T-cell (primary cell): ENCODE measurements around the gene MSANTD1. TPM values are rescaled to one million over a fixed set of nuclear protein-coding genes. Genes with fewer than 3 reads are reported as not detected.

Source experiments
- ATAC-seq, 4 experiments: fragments of 200-7000 bp in 3 of 4; fragments of 150-1000 bp in 1 of 4; cut with Tn5 transposase; replicated peaks in 1 of 4; 1 replicate in 3 of 4; 2 replicates in 1 of 4; pipeline ENCODE4 v1.10.0; 2021; ENCODE audit warnings: moderate library complexity in 3 of 4, mild to moderate bottlenecking in 2 of 4, moderate number of reproducible peaks in 1 of 4
- CTCF ChIA-PET, 2 donors: fragments of 300-600 bp; sonication (Branson Sonifier 250); formaldehyde crosslinking; loops; one replicate each; lab custom pipeline; 2022; ENCODE audit warnings: antibody characterized with exemption in 2 of 2; lab: Charles Lee
- POLR2A ChIA-PET, 2 donors: fragments of 300-600 bp; sonication (Branson Sonifier 250); formaldehyde crosslinking; loops; one replicate each; lab custom pipeline; 2022; ENCODE audit warnings: antibody characterized with exemption in 2 of 2; lab: Charles Lee
- DNase-seq, 35 experiments: peaks; one replicate each; pipeline versions ENCODE4 v3.0.0 to v3.0.0-alpha.2; 2013 to 2023
- H3K27ac ChIP-seq: one replicate; pipeline ENCODE4 v1.5.1; 2013; ENCODE audit warnings: low read length
- H3K27me3 ChIP-seq, 2 experiments: replicated peaks in 1 of 2; 1 replicate in 1 of 2; 2 replicates in 1 of 2; pipeline versions ENCODE4 v1.6.1 to v1.7.0; 2013; ENCODE audit warnings: low read length in 1 of 2, mixed read lengths in 1 of 2; ENCODE audit not compliant: control insufficient read depth in 2 of 2, insufficient read depth in 2 of 2; ENCODE audit errors: extremely low read depth in 1 of 2
- H3K36me3 ChIP-seq, 2 donors: 1 replicate in 1 of 2; 2 replicates in 1 of 2; pipeline versions ENCODE4 v1.6.1 to v1.7.0; 2013; ENCODE audit warnings: low read length in 1 of 2; ENCODE audit not compliant: control insufficient read depth in 2 of 2, insufficient read depth in 1 of 2; ENCODE audit errors: extremely low read depth in 1 of 2
- H3K4me1 ChIP-seq, 2 experiments: 1 replicate in 1 of 2; 2 replicates in 1 of 2; pipeline versions ENCODE4 v1.6.1 to v1.7.0; 2013; ENCODE audit warnings: low read length in 2 of 2, mixed read lengths in 1 of 2; ENCODE audit not compliant: insufficient read depth in 2 of 2, control insufficient read depth in 1 of 2; ENCODE audit errors: extremely low read depth in 1 of 2
- H3K4me3 ChIP-seq, 2 donors: 1 replicate in 1 of 2; 2 replicates in 1 of 2; pipeline versions ENCODE4 v1.5.1 to v1.7.0; 2013; ENCODE audit warnings: mild to moderate bottlenecking in 2 of 2, low read length in 1 of 2, moderate library complexity in 1 of 2; ENCODE audit not compliant: control insufficient read depth in 1 of 2; ENCODE audit errors: extremely low read depth in 1 of 2
- H3K9me3 ChIP-seq: 2 replicates; pipeline ENCODE4 v1.7.0; 2013
- H3K27ac Mint-ChIP-seq, 2 donors: one replicate each; pipeline ENCODE4 v1.8.0; 2020 to 2021; ENCODE audit warnings: mild to moderate bottlenecking in 2 of 2, mixed read lengths in 2 of 2
- H3K27me3 Mint-ChIP-seq, 2 donors: one replicate each; pipeline ENCODE4 v1.8.0; 2021 to 2022; ENCODE audit warnings: mixed read lengths in 2 of 2
- H3K36me3 Mint-ChIP-seq: one replicate; pipeline ENCODE4 v1.8.0; 2021; ENCODE audit warnings: mixed read lengths
- H3K4me1 Mint-ChIP-seq, 3 donors: one replicate each; pipeline ENCODE4 v1.8.0; 2020 to 2022; ENCODE audit warnings: mixed read lengths in 3 of 3, mild to moderate bottlenecking in 1 of 3
- H3K4me3 Mint-ChIP-seq, 3 donors: one replicate each; pipeline ENCODE4 v1.8.0; 2020 to 2022; ENCODE audit warnings: mild to moderate bottlenecking in 3 of 3, mixed read lengths in 3 of 3, moderate library complexity in 3 of 3
- H3K9me3 Mint-ChIP-seq, 3 donors: one replicate each; pipeline ENCODE4 v1.8.0; 2020 to 2022; ENCODE audit warnings: mixed read lengths in 3 of 3
- WGBS: methylation state at CpG from one replicate; pipeline ENCODE4 v1.1.5; 2013; ENCODE audit warnings: missing lambda C conversion rate; ENCODE audit not compliant: insufficient coverage; 5-methylcytosine and 5-hydroxymethylcytosine counted together
- total RNA-seq, 35 experiments: library from RNA in 6 of 35; stranded (reverse) in 6 of 35; fragments of 120-200 nt in 1 of 35; gene quantifications; one replicate each; pipeline versions ENCODE4 v1.2.1 to v1.2.4 and lab custom pipeline; 2013 to 2026

The MSANTD1 gene
- total RNA-seq, 5 donors from 2014 or later (not counting 1 experiment from before 2014, with no cell fraction given), result 0.60 to 2.5 (median 1.6) TPM

DNA sequence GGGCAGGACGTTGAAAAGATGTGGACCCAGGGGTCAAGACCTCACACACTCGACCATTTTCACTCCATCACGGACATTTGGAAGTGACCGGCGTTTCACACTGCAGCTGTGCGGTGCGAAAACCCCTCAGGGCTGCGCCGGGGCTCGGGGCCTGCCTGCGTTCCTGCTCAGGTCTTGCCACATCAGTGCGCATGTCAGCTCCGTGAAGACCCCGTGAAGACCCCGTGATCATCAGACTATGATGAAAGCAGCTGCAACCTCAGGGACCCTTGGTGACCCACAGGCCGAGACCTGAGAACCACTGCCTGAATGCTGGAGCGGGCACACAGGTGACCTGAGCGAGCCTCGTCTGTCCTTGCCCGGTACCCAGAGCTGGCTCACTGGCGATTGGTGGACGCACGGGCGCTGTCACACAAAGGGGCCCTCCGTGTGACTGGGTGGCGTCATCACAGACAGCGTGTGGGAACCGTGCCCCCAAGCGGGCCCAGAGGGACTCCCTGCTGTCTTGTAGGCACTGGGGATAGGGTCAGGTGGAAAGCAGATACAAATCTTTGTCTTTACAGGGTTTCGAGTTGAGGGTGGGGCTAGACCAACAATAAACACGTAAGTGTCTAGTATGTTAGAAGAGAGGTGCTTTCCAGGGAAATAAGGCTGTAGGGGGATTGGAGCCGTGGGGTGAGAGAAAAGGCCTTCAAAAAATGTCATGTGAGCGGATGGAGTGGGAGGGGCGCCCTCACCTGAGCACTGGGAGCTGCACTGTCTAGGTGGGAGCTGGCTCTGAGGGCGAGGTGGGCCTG is 12.7 kb downstream of the MSANTD1 start:
- Mint-ChIP-seq H3K27me3 (no peaks in the 10 kb centered on the region), H3K4me3 (no peak overlapping the region), H3K36me3 (peaks cover 1% of the 10 kb centered on the region), H3K27ac (no peak overlapping the region), H3K4me1 (no peaks in the 10 kb centered on the region), H3K9me3 (no peaks in the 10 kb centered on the region)
- peaks cover 0 to 14% of the 10 kb centered on the region in 2 experiments for H3K27me3 ChIP-seq
- no peaks in the 10 kb centered on the region for H3K36me3 ChIP-seq
- no peaks in the 10 kb centered on the region for H3K9me3 ChIP-seq
- ChIA-PET CTCF (no interaction called here), POLR2A (no interaction called here)
- H3K4me1 ChIP-seq, result no peaks in the 10 kb centered on the region
- ATAC-seq (no peak), DNase-seq (peak in 1 of 35 experiments; percentile 19)
- 88% methylated on average over 34 of the region's 35 CpGs for WGBS
- H3K27ac ChIP-seq, result no peak overlapping the region
- no peak overlapping the region for H3K4me3 ChIP-seq

DNA sequence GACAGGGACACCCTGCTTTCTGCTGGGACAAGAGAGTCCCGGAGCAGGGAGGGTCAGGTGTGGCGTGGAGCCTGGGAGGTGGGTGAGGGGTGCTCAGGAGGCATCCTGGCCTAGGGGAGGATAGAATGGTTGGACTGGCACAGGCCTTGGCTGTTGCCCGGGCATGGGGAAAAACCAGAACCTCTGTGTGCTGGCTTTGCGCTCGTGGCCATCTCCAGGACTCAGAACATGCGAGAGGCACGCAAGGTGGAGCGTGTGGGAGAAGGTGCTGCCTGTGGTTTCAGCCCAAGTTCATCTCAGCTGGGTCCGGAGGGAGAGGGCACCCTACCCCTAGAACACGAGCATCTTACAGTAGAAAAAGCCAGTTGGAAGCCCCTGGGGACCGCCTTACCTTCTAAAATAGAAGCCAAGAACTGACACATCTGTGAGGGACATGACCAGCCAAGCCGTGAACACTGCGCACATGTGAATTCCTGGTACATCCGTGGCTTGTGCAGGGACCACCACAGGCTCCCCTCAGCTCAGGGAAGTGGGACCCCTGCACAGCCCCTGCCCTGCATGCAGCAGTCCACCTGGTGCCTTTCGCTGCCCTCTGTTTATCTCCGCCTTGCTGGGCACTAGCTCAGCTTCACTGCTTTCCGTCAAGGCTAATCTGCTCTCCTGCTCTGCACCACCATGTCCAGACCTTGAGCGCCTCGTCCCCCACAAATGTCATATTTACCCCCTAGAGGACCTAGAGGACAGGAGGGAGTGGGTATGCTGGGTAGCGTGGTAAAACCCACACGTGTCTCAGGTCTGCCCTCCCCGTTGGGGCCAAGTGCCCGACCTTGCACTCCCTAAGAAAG is 13.5 kb downstream of the MSANTD1 start:
- no peaks in the 10 kb centered on the region for H3K36me3 ChIP-seq
- peaks cover 0 to 14% of the 10 kb centered on the region in 2 experiments for H3K27me3 ChIP-seq
- H3K27me3 Mint-ChIP-seq, result no peaks in the 10 kb centered on the region
- peak in 1 of 35 experiments; percentile 16 for DNase-seq
- no peak overlapping the region for H3K27ac Mint-ChIP-seq
- no peaks in the 10 kb centered on the region for H3K9me3 ChIP-seq
- ATAC-seq, result no peak
- H3K36me3 Mint-ChIP-seq, result no peaks in the 10 kb centered on the region
- CTCF ChIA-PET, result no interaction called here
- POLR2A ChIA-PET, result no interaction called here
- H3K27ac ChIP-seq, result no peak overlapping the region
- 82% methylated on average over 13 of the region's 23 CpGs for WGBS
- H3K4me1 Mint-ChIP-seq, result no peaks in the 10 kb centered on the region
- H3K4me1 ChIP-seq, result no peaks in the 10 kb centered on the region
- no peak overlapping the region for H3K4me3 ChIP-seq
- no peak overlapping the region for H3K4me3 Mint-ChIP-seq
- H3K9me3 Mint-ChIP-seq, result no peaks in the 10 kb centered on the region

DNA sequence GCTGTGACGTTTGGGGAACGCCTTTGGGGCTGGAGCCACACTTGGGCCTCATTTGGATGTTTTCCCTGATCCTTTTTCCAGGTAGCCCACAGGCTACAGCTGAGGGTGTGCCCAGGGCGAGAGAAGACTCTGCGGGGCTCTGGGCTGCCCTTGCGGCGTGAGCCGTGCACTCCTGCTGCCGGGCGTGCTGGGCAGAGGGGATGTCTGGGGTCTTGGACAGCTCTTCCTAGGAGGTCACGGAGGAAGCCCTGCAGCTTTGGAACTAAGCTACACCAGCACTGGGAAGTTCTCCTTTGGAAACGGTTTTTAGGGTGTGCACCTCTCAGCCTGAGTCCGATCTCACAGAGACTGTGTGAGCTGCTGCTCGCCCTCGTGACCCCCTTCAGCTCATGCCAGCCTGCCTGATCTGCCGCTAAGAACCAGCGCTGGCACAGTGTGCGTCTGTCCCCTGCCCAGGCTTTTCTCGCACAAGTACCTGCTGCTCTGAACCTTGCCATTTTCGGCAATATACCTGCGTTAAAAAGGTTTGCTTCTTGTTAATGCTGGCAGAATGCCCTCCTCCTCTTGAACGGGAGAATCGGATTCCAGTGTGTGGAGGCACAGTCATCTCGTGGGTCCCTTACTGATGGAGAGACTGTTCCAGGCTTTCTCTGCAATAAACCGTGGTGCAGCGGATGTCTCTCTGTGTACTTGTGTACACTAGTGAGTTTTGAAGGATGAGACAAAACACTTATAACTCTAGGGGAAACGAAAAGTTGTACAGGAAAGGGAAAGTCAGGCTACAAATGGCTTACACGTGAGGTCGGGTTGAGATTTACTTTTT is 14.3 kb downstream of the MSANTD1 start:
- DNase-seq (peak in 1 of 35 experiments; percentile 11), ATAC-seq (no peak)
- no peaks in the 10 kb centered on the region for H3K27me3 Mint-ChIP-seq
- no peaks in the 10 kb centered on the region for H3K9me3 Mint-ChIP-seq
- no peaks in the 10 kb centered on the region for H3K9me3 ChIP-seq
- POLR2A ChIA-PET, result no interaction called here
- no peaks in the 10 kb centered on the region for H3K36me3 Mint-ChIP-seq
- H3K4me3 ChIP-seq, result no peak overlapping the region
- no peak overlapping the region for H3K4me3 Mint-ChIP-seq
- no peak overlapping the region for H3K27ac ChIP-seq
- H3K4me1 Mint-ChIP-seq, result no peaks in the 10 kb centered on the region
- 87% methylated on average over 20 of the region's 28 CpGs for WGBS
- peaks cover 0 to 14% of the 10 kb centered on the region in 2 experiments for H3K27me3 ChIP-seq
- CTCF ChIA-PET, result no interaction called here
- H3K36me3 ChIP-seq, result no peaks in the 10 kb centered on the region
- no peaks in the 10 kb centered on the region for H3K4me1 ChIP-seq
- no peak overlapping the region for H3K27ac Mint-ChIP-seq

DNA sequence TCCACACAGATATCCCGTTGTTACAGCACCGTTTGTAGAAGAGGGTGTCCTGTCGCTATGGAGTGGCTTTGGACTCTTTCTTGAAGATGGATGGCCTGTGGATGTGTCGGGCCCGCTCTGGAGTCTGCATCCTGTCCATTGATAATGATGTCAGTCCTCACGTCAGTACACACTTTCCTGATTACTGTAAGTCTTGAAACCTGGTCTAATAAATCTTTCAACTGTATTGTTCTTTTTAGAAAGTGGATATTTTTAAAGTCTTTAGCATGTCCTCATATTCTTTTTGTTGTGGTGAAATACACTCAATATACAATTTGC is 14.9 kb downstream of the MSANTD1 start:
- Histone ChIP-seq H3K4me3 (no peak overlapping the region), H3K27me3 (peaks cover 0 to 16% of the 10 kb centered on the region in 2 experiments), H3K9me3 (no peaks in the 10 kb centered on the region), H3K27ac (no peak overlapping the region), H3K36me3 (no peaks in the 10 kb centered on the region), H3K4me1 (no peaks in the 10 kb centered on the region)
- H3K36me3 Mint-ChIP-seq, result no peaks in the 10 kb centered on the region
- no peaks in the 10 kb centered on the region for H3K27me3 Mint-ChIP-seq
- ATAC-seq (no peak), DNase-seq (no peak)
- H3K27ac Mint-ChIP-seq, result no peak overlapping the region
- no peaks in the 10 kb centered on the region for H3K9me3 Mint-ChIP-seq
- H3K4me1 Mint-ChIP-seq, result no peaks in the 10 kb centered on the region
- ChIA-PET POLR2A (no interaction called here), CTCF (no interaction called here)
- no CpG with 5 or more reads among the region's 6 CpGs for WGBS
- no peak overlapping the region for H3K4me3 Mint-ChIP-seq

DNA sequence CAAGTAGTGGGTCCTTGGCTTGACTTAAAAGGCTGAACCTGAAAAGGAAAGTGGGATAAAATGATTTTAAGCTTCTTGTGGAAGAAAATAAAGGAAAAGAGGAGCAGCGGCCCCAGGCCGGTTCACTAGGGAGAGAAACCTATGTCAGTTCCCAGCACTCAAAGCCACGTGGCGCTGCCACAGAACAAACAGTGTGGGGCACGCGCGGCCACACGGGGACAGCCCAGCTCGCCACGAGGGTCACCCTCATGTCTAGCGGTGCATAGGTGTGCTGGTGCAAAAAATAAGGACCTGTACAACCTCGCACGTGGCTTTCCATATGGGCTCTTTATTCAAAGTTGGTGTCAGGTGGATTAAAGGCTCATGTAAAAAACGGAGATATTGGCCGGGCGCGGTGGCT is 17.1 kb downstream of the MSANTD1 start:
- peak in 1 of 35 experiments; percentile 8 for DNase-seq
- ATAC-seq, result no peak
- no peaks in the 10 kb centered on the region for H3K36me3 ChIP-seq
- H3K36me3 Mint-ChIP-seq, result no peaks in the 10 kb centered on the region
- H3K27ac ChIP-seq, result no peak overlapping the region
- H3K9me3 Mint-ChIP-seq, result no peaks in the 10 kb centered on the region
- ChIA-PET CTCF (no interaction called here), POLR2A (no interaction called here)
- no peak overlapping the region for H3K4me3 ChIP-seq
- no peak overlapping the region for H3K27ac Mint-ChIP-seq
- no peaks in the 10 kb centered on the region for H3K9me3 ChIP-seq
- H3K4me3 Mint-ChIP-seq, result no peak overlapping the region
- H3K27me3 ChIP-seq, result peaks cover 0 to 19% of the 10 kb centered on the region in 2 experiments
- H3K4me1 Mint-ChIP-seq, result no peaks in the 10 kb centered on the region
- 93% methylated on average over 9 of the region's 17 CpGs for WGBS
- no peaks in the 10 kb centered on the region for H3K27me3 Mint-ChIP-seq
- H3K4me1 ChIP-seq, result no peaks in the 10 kb centered on the region
